SK-N-SH (cell line): ENCODE results near the gene DHRSX.

Experiments used
- CHD2 ChIP-seq: fragments of 150-350 bp; IDR thresholded peaks from 2 replicates; pipeline ENCODE4 v1.6.1; 2018; ENCODE audit warnings: low read length; ENCODE audit not compliant: partially characterized antibody
- EP300 ChIP-seq, 2 experiments: IDR thresholded peaks; 2 replicates each; pipeline versions ENCODE4 v1.4.0 to v1.6.1; 2012; ENCODE audit warnings: borderline replicate concordance in 1 of 2, low read depth in 1 of 2, low read length in 1 of 2
- FOSL2 ChIP-seq: IDR thresholded peaks from 2 replicates; pipeline ENCODE4 v1.4.0; 2012; ENCODE audit warnings: low read depth, mild to moderate bottlenecking, moderate library complexity, borderline replicate concordance
- GABPA ChIP-seq: IDR thresholded peaks from 2 replicates; pipeline ENCODE4 v1.4.0; 2012; ENCODE audit warnings: low read depth, mild to moderate bottlenecking
- MEF2A ChIP-seq: IDR thresholded peaks from 2 replicates; pipeline ENCODE4 v1.4.0; 2012; ENCODE audit warnings: low read depth, borderline replicate concordance
- MXI1 ChIP-seq: IDR thresholded peaks from 2 replicates; pipeline ENCODE4 v1.6.1; 2012; ENCODE audit warnings: mild to moderate bottlenecking, low read depth, low read length, improper control_type of control experiment
- NRF1 ChIP-seq: IDR thresholded peaks from 2 replicates; pipeline ENCODE4 v1.6.1; 2012; ENCODE audit warnings: low read depth, mild to moderate bottlenecking, low read length
- POLR2AphosphoS5 ChIP-seq: IDR thresholded peaks from 2 replicates; pipeline ENCODE4 v1.6.1; 2012; ENCODE audit warnings: low read depth, low read length
- RXRA ChIP-seq: IDR thresholded peaks from 2 replicates; pipeline ENCODE4 v1.4.0; 2012; ENCODE audit warnings: low read depth, mild to moderate bottlenecking, borderline replicate concordance
- SIN3A ChIP-seq: IDR thresholded peaks from 2 replicates; pipeline ENCODE4 v1.6.1; 2012; ENCODE audit warnings: low read depth, mild to moderate bottlenecking, low read length, moderate library complexity, borderline replicate concordance
- SMC3 ChIP-seq: IDR thresholded peaks from 2 replicates; pipeline ENCODE4 v1.6.1; 2012; ENCODE audit warnings: low read depth, low read length, improper control_type of control experiment
- TCF12 ChIP-seq: IDR thresholded peaks from 2 replicates; pipeline ENCODE4 v1.4.0; 2012
- TF ChIP-seq, protein P1 (sequence below): fragments of 200-600 bp; sonication (generic); IDR thresholded peaks from 2 replicates; pipeline ENCODE4 v1.6.1; 2017; ENCODE audit warnings: antibody characterized with exemption, mild to moderate bottlenecking, moderate library complexity
- TF ChIP-seq, protein P2 (sequence below): fragments of 150-350 bp; IDR thresholded peaks from 2 replicates; pipeline ENCODE4 v1.6.1; 2016; ENCODE audit warnings: mild to moderate bottlenecking, low read depth, low read length

DNA sequence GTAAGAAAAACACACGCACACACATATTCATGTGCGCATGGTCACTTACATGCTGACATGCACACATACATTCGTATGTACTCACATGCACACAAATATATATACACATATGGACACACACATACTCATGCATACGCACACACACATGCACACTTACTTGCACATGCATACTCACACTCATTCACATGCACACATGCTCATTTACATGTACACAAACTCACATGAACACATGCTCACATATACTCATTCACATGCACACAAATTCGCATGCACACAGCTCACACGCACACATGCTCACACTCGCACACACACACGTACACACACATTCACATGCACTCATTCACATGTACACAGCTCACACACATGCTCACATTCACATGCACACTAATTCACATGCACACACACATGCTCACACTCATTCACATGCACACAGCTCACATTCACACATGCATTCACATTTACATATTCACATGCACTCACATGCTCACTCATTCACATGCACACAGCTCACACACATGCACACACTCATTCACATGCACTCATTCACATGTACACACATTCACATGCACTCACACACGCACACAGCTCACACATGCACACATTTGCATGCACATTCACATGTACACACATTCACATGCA, 276.1 kb downstream of the DHRSX start:
- TF ChIP-seq, protein P1, sequence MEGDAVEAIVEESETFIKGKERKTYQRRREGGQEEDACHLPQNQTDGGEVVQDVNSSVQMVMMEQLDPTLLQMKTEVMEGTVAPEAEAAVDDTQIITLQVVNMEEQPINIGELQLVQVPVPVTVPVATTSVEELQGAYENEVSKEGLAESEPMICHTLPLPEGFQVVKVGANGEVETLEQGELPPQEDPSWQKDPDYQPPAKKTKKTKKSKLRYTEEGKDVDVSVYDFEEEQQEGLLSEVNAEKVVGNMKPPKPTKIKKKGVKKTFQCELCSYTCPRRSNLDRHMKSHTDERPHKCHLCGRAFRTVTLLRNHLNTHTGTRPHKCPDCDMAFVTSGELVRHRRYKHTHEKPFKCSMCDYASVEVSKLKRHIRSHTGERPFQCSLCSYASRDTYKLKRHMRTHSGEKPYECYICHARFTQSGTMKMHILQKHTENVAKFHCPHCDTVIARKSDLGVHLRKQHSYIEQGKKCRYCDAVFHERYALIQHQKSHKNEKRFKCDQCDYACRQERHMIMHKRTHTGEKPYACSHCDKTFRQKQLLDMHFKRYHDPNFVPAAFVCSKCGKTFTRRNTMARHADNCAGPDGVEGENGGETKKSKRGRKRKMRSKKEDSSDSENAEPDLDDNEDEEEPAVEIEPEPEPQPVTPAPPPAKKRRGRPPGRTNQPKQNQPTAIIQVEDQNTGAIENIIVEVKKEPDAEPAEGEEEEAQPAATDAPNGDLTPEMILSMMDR = no peak
- TF ChIP-seq NRF1 (no peak), MXI1 (no peak), SMC3 (no peak), RXRA (no peak), GABPA (no peak), FOSL2 (no peak), CHD2 (no peak), TCF12 (no peak), POLR2AphosphoS5 (no peak), EP300 (IDR thresholded peaks at IDR 0.05; ENCODE audit: borderline replicate concordance in 1 of 2, low read depth in 1 of 2, low read length in 1 of 2) (no peak), MEF2A (no peak), SIN3A (no peak)
- TF ChIP-seq, protein P2, sequence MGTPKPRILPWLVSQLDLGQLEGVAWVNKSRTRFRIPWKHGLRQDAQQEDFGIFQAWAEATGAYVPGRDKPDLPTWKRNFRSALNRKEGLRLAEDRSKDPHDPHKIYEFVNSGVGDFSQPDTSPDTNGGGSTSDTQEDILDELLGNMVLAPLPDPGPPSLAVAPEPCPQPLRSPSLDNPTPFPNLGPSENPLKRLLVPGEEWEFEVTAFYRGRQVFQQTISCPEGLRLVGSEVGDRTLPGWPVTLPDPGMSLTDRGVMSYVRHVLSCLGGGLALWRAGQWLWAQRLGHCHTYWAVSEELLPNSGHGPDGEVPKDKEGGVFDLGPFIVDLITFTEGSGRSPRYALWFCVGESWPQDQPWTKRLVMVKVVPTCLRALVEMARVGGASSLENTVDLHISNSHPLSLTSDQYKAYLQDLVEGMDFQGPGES = no peak
